Transverse colon (tissue), 4 donors: ENCODE data around the gene POMC. TPM values are rescaled to one million over a fixed set of nuclear protein-coding genes. Genes with fewer than 3 reads are reported as not detected.

Experiments used
- DNase-seq: peaks from one replicate; pipeline ENCODE4 v3.0.0-alpha.2; 2019
- H3K27ac ChIP-seq, 4 donors: fragments of 200-600 bp; sonication (generic); 2 replicates each; pipeline ENCODE4 v1.5.1; 2016 to 2018; ENCODE audit warnings: inconsistent platforms in 4 of 4
- H3K27me3 ChIP-seq: fragments of 200-600 bp; sonication (generic); 2 replicates; pipeline ENCODE4 v1.5.1; 2017; ENCODE audit warnings: inconsistent platforms
- H3K36me3 ChIP-seq, 4 donors: fragments of 200-600 bp; sonication (generic); 2 replicates each; pipeline ENCODE4 v1.5.1; 2017 to 2019; ENCODE audit warnings: inconsistent platforms in 4 of 4
- H3K4me1 ChIP-seq, 4 donors: fragments of 200-600 bp; sonication (generic); 2 replicates each; pipeline ENCODE4 v1.5.1; 2017 to 2020; ENCODE audit warnings: inconsistent platforms in 4 of 4
- H3K4me3 ChIP-seq, 4 donors: fragments of 200-600 bp; sonication (generic); 1 replicate in 1 of 4; 2 replicates in 3 of 4; pipeline versions ENCODE4 v1.5.1 to v1.6.1; 2017 to 2019; ENCODE audit warnings: inconsistent platforms in 4 of 4
- H3K9me3 ChIP-seq, 2 donors: fragments of 200-600 bp; sonication (generic); 2 replicates each; pipeline ENCODE4 v1.5.1; 2017 to 2019; ENCODE audit warnings: inconsistent platforms in 2 of 2
- CTCF ChIP-seq, 5 experiments: fragments of 200-600 bp in 3 of 5; fragments of 450-650 bp in 2 of 5; sonication (generic) in 3 of 5; IDR thresholded peaks; 1 replicate in 2 of 5; 2 replicates in 3 of 5; pipeline ENCODE4 v1.5.1; 2016 to 2017; ENCODE audit warnings: antibody characterized with exemption in 5 of 5, inconsistent platforms in 3 of 5, mild to moderate bottlenecking in 2 of 5, moderate library complexity in 1 of 5
- EP300 ChIP-seq: sonication (generic); formaldehyde crosslinking; IDR thresholded peaks from one replicate; pipeline ENCODE4 v1.6.1; 2017; ENCODE audit warnings: antibody characterized with exemption, low read depth
- POLR2A ChIP-seq: fragments of 450-650 bp; IDR thresholded peaks from one replicate; pipeline ENCODE4 v1.6.1; 2016; ENCODE audit warnings: antibody characterized with exemption, mild to moderate bottlenecking, moderate library complexity
- POLR2AphosphoS5 ChIP-seq, 3 donors: sonication (generic); formaldehyde crosslinking; IDR thresholded peaks; one replicate each; pipeline ENCODE4 v1.6.1; 2016; ENCODE audit warnings: antibody characterized with exemption in 3 of 3
- WGBS, 2 donors: methylation state at CpG; one replicate each; pipeline ENCODE4 v1.1.5; 2018; ENCODE audit warnings: low coverage in 1 of 2; 5-methylcytosine and 5-hydroxymethylcytosine counted together
- in situ Hi-C, 4 donors: fragments of 200-750 bp; cut with MboI; loops; one replicate each; pipeline versions ENCODE4 v1.15.0 to v1.15.1; 2017; ENCODE audit warnings: low sequenced_read_pairs in 3 of 4, low pct_ligation_motif_present in 1 of 4, low pct_unique_long_range_greater_than_20kb in 1 of 4
- intact Hi-C: fragments of 100-400 bp; cut with DNase I; formaldehyde crosslinking; loops from one replicate; pipeline ENCODE4 v1.15.1; 2023; ENCODE audit warnings: low total_unique reads
- total RNA-seq, 4 donors: library from RNA; depleted of rRNA; stranded (reverse); fragments of >200 nt; gene quantifications; one replicate each; pipeline ENCODE4 v1.1.0, GENCODE V29; 2016

POMC gene
- total RNA-seq, 4 donors from 2014 or later: 7.9 to 9.0 TPM; not detected in 2

- in situ Hi-C loops: no loop called here
- peak; percentile 57 for DNase-seq
- Histone ChIP-seq H3K27me3 (peaks cover 35% of the 10 kb centered on the region), H3K9me3 (no peaks in the 10 kb centered on the region), H3K27ac (peak overlapping the region in 3 of 4 donors; percentile 63 to 66 (median 64)), H3K4me3 (peak overlapping the region; percentile 2 to 44 (median 28)), H3K36me3 (no peaks in the 10 kb centered on the region), H3K4me1 (no peaks in the 10 kb centered on the region)
- WGBS, 2 donors: 77% methylated on average over 66 of the region's 69 CpGs; no CpG with 5 or more reads in 1 of the 2 donors
- intact Hi-C loops: no loop called here
- TF ChIP-seq CTCF (IDR thresholded peaks at IDR 0.05) (no peak), POLR2A (no peak), POLR2AphosphoS5 (IDR thresholded peaks at IDR 0.05) (peak in 2 of 3 donors; percentile 13 to 17), EP300 (no peak)
Measured at GRCh38 chr2:25161055-25161781, 7.2 kb downstream of the POMC start.

GRCh38 chr2:25160376-25160775 is 8.0 kb downstream of the POMC start:
- TF ChIP-seq EP300 (no peak), POLR2AphosphoS5 (IDR thresholded peaks at IDR 0.05) (no peak), CTCF (IDR thresholded peaks at IDR 0.05) (no peak), POLR2A (no peak)
- WGBS, 2 donors: 92% methylated on average over 10 of the region's 10 CpGs; no CpG with 5 or more reads in 1 of the 2 donors
- DNase-seq: no peak

GRCh38 chr2:25159949-25160348 is 8.4 kb downstream of the POMC start:
- no peak for DNase-seq
- Histone ChIP-seq H3K27ac (no peak overlapping the region), H3K27me3 (peaks cover 22% of the 10 kb centered on the region), H3K36me3 (no peaks in the 10 kb centered on the region), H3K9me3 (no peaks in the 10 kb centered on the region), H3K4me1 (no peaks in the 10 kb centered on the region), H3K4me3 (no peak overlapping the region)
- intact Hi-C loops: no loop called here
- TF ChIP-seq POLR2AphosphoS5 (IDR thresholded peaks at IDR 0.05) (no peak), EP300 (no peak), CTCF (IDR thresholded peaks at IDR 0.05) (no peak), POLR2A (no peak)
- in situ Hi-C loops: no loop called here
- 79 to 82% methylated on average over 8 of the region's 8 CpGs for WGBS, 2 donors

More at GRCh38 chr2:25160376-25160775, 8.0 kb downstream of the POMC start:
- H3K9me3 ChIP-seq: no peaks in the 10 kb centered on the region
- intact Hi-C loops (no loop called here), in situ Hi-C loops (no loop called here)
- no peak overlapping the region for H3K4me3 ChIP-seq
- H3K36me3 ChIP-seq: no peaks in the 10 kb centered on the region
- H3K27me3 ChIP-seq: peaks cover 26% of the 10 kb centered on the region
- no peak overlapping the region for H3K27ac ChIP-seq
- no peaks in the 10 kb centered on the region for H3K4me1 ChIP-seq

GRCh38 chr2:25158096-25158852 is 10.1 kb downstream of the POMC start:
- TF ChIP-seq POLR2A: no peak
- no peak for TF ChIP-seq CTCF (IDR thresholded peaks at IDR 0.05)
- no peak for TF ChIP-seq POLR2AphosphoS5 (IDR thresholded peaks at IDR 0.05)
- TF ChIP-seq EP300: no peak
- no peak overlapping the region for H3K27ac ChIP-seq
- intact Hi-C loops: no loop called here
- no peak for DNase-seq
- in situ Hi-C loops: no loop called here
- H3K9me3 ChIP-seq: no peaks in the 10 kb centered on the region
- H3K36me3 ChIP-seq: no peaks in the 10 kb centered on the region
- 95% methylated on average over 11 of the region's 11 CpGs; no CpG with 5 or more reads in 1 of the 2 donors for WGBS, 2 donors
- peaks cover 8% of the 10 kb centered on the region for H3K27me3 ChIP-seq
- no peak overlapping the region for H3K4me3 ChIP-seq
- no peaks in the 10 kb centered on the region for H3K4me1 ChIP-seq
